Breast epithelium (tissue), 3 donors: ENCODE data around the gene CNNM3.

Experiments used
- CTCF ChIP-seq, 3 donors: fragments of 450-650 bp; IDR thresholded peaks; one replicate each; pipeline ENCODE4 v1.5.1; 2016 to 2017; ENCODE audit warnings: antibody characterized with exemption in 3 of 3, mild to moderate bottlenecking in 3 of 3, moderate library complexity in 3 of 3
- POLR2A ChIP-seq: fragments of 450-650 bp; IDR thresholded peaks from one replicate; pipeline ENCODE4 v1.6.1; 2016; ENCODE audit warnings: antibody characterized with exemption, mild to moderate bottlenecking, moderate library complexity

- no peak for TF ChIP-seq CTCF (IDR thresholded peaks at IDR 0.05)
- TF ChIP-seq POLR2A, result no peak
These were observed 1.8 kb downstream of the CNNM3 start for GRCh38 chr2:96817882-96818281.
